UCSD-AML1 (cell line): Measurements from ENCODE around the gene DDX54.

Source experiments
- DNase-seq: peaks from one replicate; lab custom pipeline; 2025; ENCODE audit not compliant: unreplicated experiment; lab: John Stamatoyannopoulos, UW

Gene DDX54

GRCh38 chr12:113185180-113186032 is at the start of gene DDX54, which contains the start of gene RITA1:
Gene DDX54, minus strand, starts transcription at chr12:113185478. Its CDS starts 27 bp downstream, at chr12:113185451.
Gene RITA1, plus strand, starts transcription at chr12:113185721. Its CDS starts 1,026 bp downstream, at chr12:113186747.
- DNase-seq: peak; percentile 85

- DNase-seq: no peak
Measured at GRCh38 chr12:113234483-113234882, 49.2 kb upstream of the DDX54 start.

GRCh38 chr12:113233967-113234366 is 48.7 kb upstream of the DDX54 start:
- no peak for DNase-seq

- no peak for DNase-seq
Measured at GRCh38 chr12:113232840-113233585, 47.7 kb upstream of the DDX54 start.

GRCh38 chr12:113232089-113232839 is 47.0 kb upstream of the DDX54 start:
- DNase-seq: no peak

- DNase-seq: no peak
Measured at GRCh38 chr12:113231235-113232088, 46.2 kb upstream of the DDX54 start.

GRCh38 chr12:113230315-113231234 is 45.3 kb upstream of the DDX54 start:
- no peak for DNase-seq

GRCh38 chr12:113228394-113229028 is 43.2 kb upstream of the DDX54 start:
- DNase-seq: no peak

- no peak for DNase-seq
Measured at GRCh38 chr12:113227686-113228391, 42.6 kb upstream of the DDX54 start.

GRCh38 chr12:113226696-113227568 is 41.7 kb upstream of the DDX54 start:
- no peak for DNase-seq

GRCh38 chr12:113224955-113225354 is 39.7 kb upstream of the DDX54 start:
- no peak for DNase-seq

- DNase-seq: no peak
Measured at GRCh38 chr12:113222730-113223531, 37.7 kb upstream of the DDX54 start.

- no peak for DNase-seq
Measured at GRCh38 chr12:113221997-113222729, 36.9 kb upstream of the DDX54 start.

GRCh38 chr12:113221181-113221996 is 36.1 kb upstream of the DDX54 start, which contains the start of gene TPCN1:
Gene TPCN1, plus strand, starts transcription at chr12:113221464. Its CDS starts 5,389 bp downstream, at chr12:113226853.
- peak; percentile 99 for DNase-seq
